ENCODE data around the gene SUPT3H. TPM values are rescaled to one million over a fixed set of nuclear protein-coding genes. Genes with fewer than 3 reads are reported as not detected.
A peak's percentile ranks its signal among the peaks of the same experiment; 100 is the strongest.

Gene SUPT3H
- total RNA-seq, 1 experiment from 2014 or later = 12.7 TPM

GRCh38 chr6:45191414-45191813 is 186.3 kb downstream of the SUPT3H start:
- peaks cover 8% of the 10 kb centered on the region for H3K4me1 Mint-ChIP-seq (ENCODE audit: insufficient read depth, unreplicated experiment)
- no peaks in the 10 kb centered on the region for H3K36me3 Mint-ChIP-seq (ENCODE audit: insufficient read depth, unreplicated experiment)
- TF ChIP-seq CTCF (IDR thresholded peaks at IDR 0.05; ENCODE audit: unreplicated experiment) = no peak
- POLR2A ChIA-PET = no interaction called here
- intact Hi-C loops (cut with micrococcal nuclease) = no loop called here
- H3K27ac Mint-ChIP-seq (ENCODE audit: low read depth, unreplicated experiment) = no peak overlapping the region
- no peaks in the 10 kb centered on the region for H3K27me3 Mint-ChIP-seq (ENCODE audit: insufficient read depth, unreplicated experiment)
- CTCF ChIA-PET = no interaction called here
- no peak for DNase-seq (ENCODE audit: unreplicated experiment)
- no peak overlapping the region for H3K4me3 Mint-ChIP-seq (ENCODE audit: unreplicated experiment)
- BruUV-seq (replicated peaks) = no TSS peak
- no peaks in the 10 kb centered on the region for H3K9me3 Mint-ChIP-seq (ENCODE audit: unreplicated experiment)

DNA sequence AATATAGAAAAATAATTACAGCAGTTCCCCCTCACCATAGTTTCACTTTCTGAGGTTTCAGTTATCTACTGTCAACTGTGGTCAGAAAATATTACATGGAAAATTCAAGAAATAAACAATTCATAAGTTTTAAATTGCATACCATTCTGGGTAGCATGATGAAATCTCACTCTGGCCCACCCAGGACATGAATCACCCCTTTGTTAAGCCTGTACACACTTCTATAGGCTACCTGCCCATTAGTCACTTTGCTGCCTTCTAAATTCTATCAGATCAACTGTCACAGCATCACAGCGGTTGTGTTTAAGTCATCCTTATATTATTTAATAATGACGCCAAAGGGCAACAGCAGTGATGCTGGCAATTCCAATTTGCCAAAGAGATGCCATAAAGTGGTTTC is 189.9 kb downstream of the SUPT3H start:
- H3K4me3 Mint-ChIP-seq (ENCODE audit: unreplicated experiment) = no peak overlapping the region
- no peaks in the 10 kb centered on the region for H3K27me3 Mint-ChIP-seq (ENCODE audit: insufficient read depth, unreplicated experiment)
- BruUV-seq (replicated peaks) = no TSS peak
- ChIA-PET POLR2A (no interaction called here), CTCF (no interaction called here)
- peaks cover 15% of the 10 kb centered on the region for H3K4me1 Mint-ChIP-seq (ENCODE audit: insufficient read depth, unreplicated experiment)
- H3K36me3 Mint-ChIP-seq (ENCODE audit: insufficient read depth, unreplicated experiment) = no peaks in the 10 kb centered on the region
- no peak for TF ChIP-seq CTCF (IDR thresholded peaks at IDR 0.05; ENCODE audit: unreplicated experiment)
- peak; percentile 71 for DNase-seq (ENCODE audit: unreplicated experiment)
- H3K9me3 Mint-ChIP-seq (ENCODE audit: unreplicated experiment) = no peaks in the 10 kb centered on the region
- H3K27ac Mint-ChIP-seq (ENCODE audit: low read depth, unreplicated experiment) = peak overlapping the region; percentile 31
- intact Hi-C loops (cut with micrococcal nuclease) = no loop called here

DNA sequence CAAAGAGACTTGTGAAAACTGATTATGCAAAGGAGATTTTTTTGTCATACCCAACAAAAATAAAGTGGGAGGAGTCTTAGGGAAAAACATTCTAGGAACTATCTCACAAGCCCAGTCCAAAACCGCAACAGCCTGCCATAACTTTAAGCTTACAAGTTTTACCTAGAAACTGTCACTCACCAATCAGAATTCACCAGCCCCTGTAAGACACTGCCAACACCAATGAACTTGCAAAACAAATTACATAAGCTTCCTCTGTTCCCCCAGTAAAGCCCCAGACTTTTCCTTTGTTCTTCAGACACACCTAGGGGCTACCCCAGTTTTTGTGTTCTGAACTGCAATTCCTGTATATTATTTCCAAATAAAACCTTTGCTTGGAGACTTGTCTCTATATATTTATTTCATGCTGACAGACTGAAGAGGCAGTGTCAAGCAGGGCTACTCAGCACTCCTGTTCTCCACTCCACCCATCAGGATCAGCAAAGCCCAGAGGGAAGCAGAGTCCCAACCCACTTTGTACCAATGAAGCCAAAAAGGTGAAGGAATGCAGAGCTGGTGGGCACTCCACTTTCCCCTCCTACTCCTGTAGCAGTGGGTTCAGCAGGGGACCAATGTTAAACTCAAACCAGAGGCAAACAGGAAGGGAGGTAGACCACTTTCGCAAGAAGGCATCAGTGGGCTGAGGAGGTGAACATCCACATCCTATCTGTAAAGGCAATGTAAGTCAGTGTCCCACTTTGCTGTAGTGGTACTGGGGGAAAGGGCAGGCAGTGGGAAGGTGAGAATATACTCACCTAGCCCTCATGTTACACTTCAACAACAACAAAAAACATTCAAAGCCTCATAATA is 192.1 kb downstream of the SUPT3H start:
- intact Hi-C loops (cut with micrococcal nuclease) = no loop called here
- CTCF ChIA-PET = no interaction called here

DNA sequence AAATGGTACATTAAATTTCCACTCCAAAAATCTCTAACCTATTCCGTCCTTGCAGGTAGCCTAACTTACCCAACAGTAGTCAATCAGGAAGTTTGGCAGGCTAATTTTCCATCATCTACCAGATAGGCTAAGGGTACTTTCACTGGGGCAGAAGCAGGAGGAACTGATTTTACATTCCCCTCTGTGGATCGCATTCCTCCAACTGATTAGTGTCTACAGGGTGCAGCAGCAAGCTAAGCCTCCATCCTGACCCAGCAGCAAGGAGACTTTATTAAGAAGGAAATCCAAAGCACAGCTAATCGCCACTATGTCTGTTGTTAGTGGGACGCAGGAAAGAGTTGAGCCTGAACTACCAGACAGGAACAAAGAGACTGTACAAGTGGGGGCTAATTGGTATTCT is 192.8 kb downstream of the SUPT3H start:
- H3K4me3 Mint-ChIP-seq (ENCODE audit: unreplicated experiment) = no peak overlapping the region
- peaks cover 15% of the 10 kb centered on the region for H3K4me1 Mint-ChIP-seq (ENCODE audit: insufficient read depth, unreplicated experiment)
- ChIA-PET POLR2A (no interaction called here), CTCF (interaction anchor here (0.7 kb wide), 1 partner anchor 40 kb away, joined by 3 read pairs; no protein-coding TSS in a partner anchor)
- no peak overlapping the region for H3K27ac Mint-ChIP-seq (ENCODE audit: low read depth, unreplicated experiment)
- no peak for TF ChIP-seq CTCF (IDR thresholded peaks at IDR 0.05; ENCODE audit: unreplicated experiment)
- no peaks in the 10 kb centered on the region for H3K9me3 Mint-ChIP-seq (ENCODE audit: unreplicated experiment)
- DNase-seq (ENCODE audit: unreplicated experiment) = no peak
- no peaks in the 10 kb centered on the region for H3K27me3 Mint-ChIP-seq (ENCODE audit: insufficient read depth, unreplicated experiment)
- intact Hi-C loops (cut with micrococcal nuclease) = no loop called here
- no peaks in the 10 kb centered on the region for H3K36me3 Mint-ChIP-seq (ENCODE audit: insufficient read depth, unreplicated experiment)
- no TSS peak for BruUV-seq (replicated peaks)

More for the DNA sequence above, 192.1 kb downstream of the SUPT3H start:
- H3K9me3 Mint-ChIP-seq (ENCODE audit: unreplicated experiment) = no peaks in the 10 kb centered on the region
- no peak for TF ChIP-seq CTCF (IDR thresholded peaks at IDR 0.05; ENCODE audit: unreplicated experiment)
- H3K36me3 Mint-ChIP-seq (ENCODE audit: insufficient read depth, unreplicated experiment) = no peaks in the 10 kb centered on the region
- H3K27me3 Mint-ChIP-seq (ENCODE audit: insufficient read depth, unreplicated experiment) = no peaks in the 10 kb centered on the region
- H3K4me1 Mint-ChIP-seq (ENCODE audit: insufficient read depth, unreplicated experiment) = peaks cover 15% of the 10 kb centered on the region
- H3K4me3 Mint-ChIP-seq (ENCODE audit: unreplicated experiment) = no peak overlapping the region
- BruUV-seq (replicated peaks) = no TSS peak
- no peak overlapping the region for H3K27ac Mint-ChIP-seq (ENCODE audit: low read depth, unreplicated experiment)
- POLR2A ChIA-PET = no interaction called here
- DNase-seq (ENCODE audit: unreplicated experiment) = no peak

Data from MCF 10A (cell line).